ENCODE measurements around the gene FAM78B. TPM values are rescaled to one million over a fixed set of nuclear protein-coding genes. Genes with fewer than 3 reads are reported as not detected.

FAM78B gene
- total and polyA plus RNA-seq, 2 of the 8 experiments (the other 6 are each of a cell fraction or from before 2014, with no cell fraction given) = 2.3 to 3.6 TPM

GRCh38 chr1:166176416-166176815 lies 9.6 kb upstream of the FAM78B start:
- Histone ChIP-seq H3K18ac (ENCODE audit: extremely low read depth, low read length) (no peak overlapping the region), H3K27ac (ENCODE audit: low read depth, low read length) (no peak overlapping the region), H3K79me2 (ENCODE audit: control insufficient read depth in 1 of 2, insufficient read depth in 2 of 2, low read length in 2 of 2) (no peaks in the 10 kb centered on the region), H3K4me1 (replicated peaks in 1 of 4; ENCODE audit: control insufficient read depth in 3 of 4, insufficient read depth in 4 of 4, low read length in 3 of 4) (peaks cover 0 to 6% (median 0%) of the 10 kb centered on the region in 4 experiments; a peak in 1 of 7 replicates), H3K14ac (ENCODE audit: insufficient read length) (no peak overlapping the region), H2BK5ac (ENCODE audit: low read depth, low read length) (no peak overlapping the region), H3K9me3 (ENCODE audit: insufficient read depth in 2 of 2, low read depth in 1 of 2, low read length in 1 of 2) (no peaks in the 10 kb centered on the region), H2BK120ac (replicated peaks; ENCODE audit: low read depth, low read length) (no peak overlapping the region), H3K79me1 (ENCODE audit: low read depth, low read length) (no peaks in the 10 kb centered on the region), H2AK5ac (ENCODE audit: low read depth, low read length) (no peak overlapping the region), H3K4ac (replicated peaks; ENCODE audit: insufficient read length, low read depth, low read length) (no peak overlapping the region), H4K5ac (ENCODE audit: insufficient read length, low read depth, low read length) (no peak overlapping the region), H3K23ac (ENCODE audit: insufficient read length) (no peak overlapping the region), H4K8ac (ENCODE audit: extremely low read depth, insufficient read depth, low read length) (no peak overlapping the region), H2AFZ (ENCODE audit: low read length) (no peak overlapping the region), H3K23me2 (ENCODE audit: low read depth, low read length) (no peaks in the 10 kb centered on the region), H3K36me3 (ENCODE audit: control insufficient read depth in 2 of 4, insufficient read depth in 4 of 4, low read length in 3 of 4) (no peaks in the 10 kb centered on the region), H2BK20ac (ENCODE audit: low read length) (no peak overlapping the region), H2BK12ac (ENCODE audit: low read depth, low read length) (no peak overlapping the region), H2BK15ac (ENCODE audit: low read length) (no peak overlapping the region), H3K27me3 (replicated peaks in 1 of 4; ENCODE audit: control insufficient read depth in 3 of 4, extremely low read depth in 1 of 4, insufficient read depth in 3 of 4, low read length in 3 of 4) (no peaks in the 10 kb centered on the region), H3K56ac (replicated peaks; ENCODE audit: insufficient read length, low read depth, low read length) (no peak overlapping the region), H3K9ac (replicated peaks in 1 of 4; ENCODE audit: extremely low read depth in 1 of 4, low read depth in 3 of 4, low read length in 3 of 4) (no peak overlapping the region), H4K91ac (replicated peaks; ENCODE audit: insufficient read length, low read length) (no peak overlapping the region), H3K4me2 (ENCODE audit: insufficient read depth in 1 of 2, low read depth in 2 of 2, low read length in 2 of 2) (no peak overlapping the region), H4K20me1 (replicated peaks in 1 of 2; ENCODE audit: control insufficient read depth in 1 of 2, insufficient read depth in 2 of 2, low read length in 2 of 2) (no peaks in the 10 kb centered on the region), H3K4me3 (ENCODE audit: extremely low read depth in 1 of 4, insufficient read depth in 2 of 4, low read depth in 3 of 4, low read length in 4 of 4) (no peak overlapping the region)
- TF ChIP-seq SIN3A (conservative IDR thresholded peaks at IDR 0.05 in 1 of 2, IDR thresholded peaks at IDR 0.05 in 1 of 2; ENCODE audit: low read depth in 1 of 2, low read length in 2 of 2) (no peak), SP4 (IDR thresholded peaks at IDR 0.05; ENCODE audit: low read length) (no peak), HDAC2 (IDR thresholded peaks at IDR 0.05; ENCODE audit: borderline replicate concordance in 1 of 2, low read depth in 2 of 2, low read length in 2 of 2) (no peak), FOSL1 (IDR thresholded peaks at IDR 0.05; ENCODE audit: insufficient read depth, low read depth, low read length) (no peak), EP300 (IDR thresholded peaks at IDR 0.05; ENCODE audit: borderline replicate concordance in 1 of 2, low read depth in 2 of 2, low read length in 2 of 2) (no peak), USF2 (IDR thresholded peaks at IDR 0.05; ENCODE audit: low read length) (no peak), BRCA1 (IDR thresholded peaks at IDR 0.05; ENCODE audit: low read depth, low read length) (no peak), NANOG (IDR thresholded peaks at IDR 0.05; ENCODE audit: insufficient read depth, low read depth, low read length, poor library complexity, severe bottlenecking) (no peak), SIX5 (IDR thresholded peaks at IDR 0.05; ENCODE audit: low read depth, low read length) (no peak), E2F6 (IDR thresholded peaks at IDR 0.05) (no peak), MAX (IDR thresholded peaks at IDR 0.05) (no peak)
- DNase-seq (ENCODE audit: low read depth in 1 of 2, low spot score in 2 of 2) = no peak
- FAIRE-seq = no peak
- POLR2A ChIA-PET (ENCODE audit: partially characterized antibody) = no interaction called here
- WGBS, 2 experiments (ENCODE audit: extremely low coverage in 1 of 2, insufficient coverage in 1 of 2, insufficient read length in 1 of 2, insufficient replicate concordance in 2 of 2, low coverage in 1 of 2, low lambda C conversion rate in 2 of 2, missing lambda C conversion rate in 1 of 2) = 89% methylated on average over 2 of the region's 2 CpGs; no CpG with 5 or more reads in 1 of the 2 experiments
- CTCF ChIA-PET (ENCODE audit: partially characterized antibody) = no interaction called here
